HG03139 (cell line): ENCODE measurements around the gene ALDH1A2.
"Not testable (repeated sequence)": the region's sequence is repeated elsewhere in the genome, so short reads cannot be mapped to it uniquely, and the experiment has no call there.

Experiments
- ATAC-seq: cut with Tn5 transposase; IDR thresholded peaks from one replicate; pipeline ENCODE4 v1.9.1; 2021; ENCODE audit not compliant: unreplicated experiment

Gene ALDH1A2

DNA sequence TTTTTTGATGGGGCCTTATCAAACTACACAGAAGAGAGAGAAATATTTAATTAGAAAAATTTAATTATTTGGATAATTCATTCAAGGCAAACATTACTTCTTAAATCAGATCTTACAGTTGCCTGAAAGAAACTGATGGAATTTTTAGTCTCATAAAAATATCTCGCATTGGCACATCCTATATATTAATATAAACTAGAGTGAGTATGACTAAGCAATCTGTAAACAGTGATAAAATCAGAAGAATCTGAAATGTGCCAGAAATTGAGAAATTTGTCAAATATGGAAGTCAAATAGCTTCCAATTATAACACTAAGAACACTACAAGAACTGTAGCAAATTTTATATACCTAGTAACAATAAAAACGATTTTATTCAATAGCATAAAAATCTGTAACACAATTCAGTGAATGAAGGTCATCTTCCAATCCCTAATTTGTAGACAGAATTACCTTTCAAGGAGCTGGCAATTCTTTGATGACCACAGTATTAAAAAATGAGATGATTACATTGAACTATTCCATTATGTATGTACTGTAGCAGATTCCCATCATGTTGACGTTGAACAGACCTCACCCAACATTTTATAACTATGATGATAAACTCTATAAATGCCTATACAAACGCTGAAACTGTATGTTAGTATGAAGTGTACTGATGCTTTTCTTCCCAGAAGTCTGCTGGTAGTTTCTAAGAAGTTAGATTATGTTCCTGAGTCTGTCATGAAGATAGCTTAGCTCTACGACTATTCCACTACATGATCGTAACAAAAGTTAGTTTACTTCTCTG is 63.0 kb downstream of the ALDH1A2 start:
- ATAC-seq = no peak

GRCh38 chr15:57999699-58000098 is 65.8 kb downstream of the ALDH1A2 start:
- not testable (repeated sequence) for ATAC-seq

GRCh38 chr15:57996561-57996960 is 69.0 kb downstream of the ALDH1A2 start:
- no peak for ATAC-seq

GRCh38 chr15:57994221-57995049 is 71.1 kb downstream of the ALDH1A2 start:
- ATAC-seq = no peak

- no peak for ATAC-seq
Measured at GRCh38 chr15:57993409-57994145, 71.9 kb downstream of the ALDH1A2 start.

- no peak for ATAC-seq
Measured at GRCh38 chr15:57992761-57993355, 72.7 kb downstream of the ALDH1A2 start.

- ATAC-seq = no peak
Measured at GRCh38 chr15:57973534-57973933, 92.0 kb downstream of the ALDH1A2 start.

DNA sequence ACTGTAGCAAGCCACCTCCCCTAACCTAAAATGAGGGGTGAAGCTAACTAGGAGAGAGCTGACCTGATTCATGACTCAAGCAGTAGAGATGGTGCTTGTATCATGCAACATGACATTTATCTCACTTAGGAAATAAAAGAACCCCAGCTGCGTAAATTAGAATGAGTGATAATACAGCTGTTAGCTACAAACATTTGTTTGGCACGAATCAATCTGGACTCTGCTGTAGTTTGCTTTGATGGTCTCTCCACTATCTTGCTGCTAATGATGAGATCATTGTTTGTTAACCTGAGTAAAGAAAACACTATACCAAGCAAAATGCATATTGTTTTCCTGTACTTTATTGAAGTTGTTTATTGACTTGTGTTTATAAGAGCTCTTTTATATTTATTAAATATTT is 92.6 kb downstream of the ALDH1A2 start:
- ATAC-seq = no peak

DNA sequence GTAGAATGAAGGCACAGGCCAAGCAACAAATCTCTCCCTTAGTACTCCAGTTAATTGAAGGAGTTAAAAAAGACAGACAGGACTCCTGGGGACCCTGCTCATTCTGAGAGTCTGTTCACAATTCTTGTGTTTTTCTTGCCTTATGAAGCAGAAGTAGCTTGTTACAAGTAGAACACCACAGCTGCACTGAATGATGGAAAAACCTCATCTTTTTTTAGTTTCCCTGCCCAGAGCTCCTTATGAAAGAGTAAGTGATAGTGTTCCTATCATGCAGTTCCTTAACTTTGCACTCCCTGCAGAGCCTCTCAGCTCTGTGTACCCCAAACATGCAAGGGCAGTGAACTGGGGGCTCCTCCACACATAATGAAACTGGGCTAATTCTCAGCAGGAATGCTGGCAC is 95.5 kb downstream of the ALDH1A2 start:
- ATAC-seq = no peak

DNA sequence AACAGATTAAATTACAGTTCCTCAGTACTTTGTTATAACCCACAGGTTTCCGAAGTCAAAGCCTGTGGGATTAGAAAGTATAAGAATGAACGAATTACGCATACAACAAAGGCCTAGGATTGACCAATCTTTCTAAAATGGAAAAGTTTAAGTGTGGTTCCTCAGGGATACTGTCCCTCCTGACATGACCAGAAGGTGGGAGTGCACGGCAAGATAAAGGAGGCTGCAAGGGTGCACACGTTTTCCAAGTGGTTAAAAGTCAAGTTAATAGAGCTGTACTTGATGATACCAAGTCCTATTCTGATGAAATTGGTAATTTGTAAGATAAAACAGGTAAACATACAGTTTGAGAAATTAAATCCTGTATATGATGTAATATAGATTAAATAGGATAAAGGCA is 96.2 kb downstream of the ALDH1A2 start:
- no peak for ATAC-seq

- ATAC-seq = no peak
Measured at GRCh38 chr15:57962887-57963286, 102.6 kb downstream of the ALDH1A2 start.

DNA sequence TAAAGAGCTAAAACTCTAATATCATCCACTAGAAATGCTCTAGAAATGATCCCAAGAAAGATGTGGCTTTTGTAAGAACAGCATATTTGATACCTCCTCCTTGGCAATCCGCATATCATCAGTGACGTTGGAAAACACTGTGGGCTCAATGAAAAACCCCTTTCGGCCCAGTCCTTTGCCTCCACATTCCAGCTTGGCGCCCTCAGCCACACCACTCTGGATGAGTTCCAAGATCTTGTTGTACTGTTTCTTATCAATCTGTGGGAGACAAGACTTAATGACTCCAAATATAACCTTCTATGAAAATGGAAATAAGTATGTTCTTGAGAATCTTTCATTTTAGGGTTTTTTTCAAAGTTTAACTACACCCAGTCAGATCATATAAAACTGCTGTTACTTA is 103.6 kb downstream of the ALDH1A2 start:
- ATAC-seq = no peak

DNA sequence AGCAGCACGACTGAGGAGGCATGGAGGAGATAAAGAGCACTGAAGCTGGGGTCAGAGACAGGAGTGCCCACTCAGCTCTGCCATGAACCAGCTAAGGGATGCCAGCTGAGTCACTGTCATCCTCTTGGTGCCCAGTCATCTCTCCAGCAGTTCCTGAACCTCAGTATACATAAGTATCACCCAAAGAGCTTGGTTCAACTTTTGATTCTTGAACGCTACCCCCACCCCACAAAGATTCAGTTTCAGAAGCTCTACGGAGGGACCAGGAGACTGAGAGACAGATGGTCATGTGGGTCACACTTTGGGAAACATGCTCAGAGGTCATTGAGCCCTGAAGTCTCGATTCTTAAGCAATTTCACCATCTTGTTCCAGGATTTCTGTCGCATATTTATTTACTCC is 108.4 kb downstream of the ALDH1A2 start:
- no peak for ATAC-seq

- no peak for ATAC-seq
Measured at GRCh38 chr15:57953874-57954273, 111.6 kb downstream of the ALDH1A2 start.

DNA sequence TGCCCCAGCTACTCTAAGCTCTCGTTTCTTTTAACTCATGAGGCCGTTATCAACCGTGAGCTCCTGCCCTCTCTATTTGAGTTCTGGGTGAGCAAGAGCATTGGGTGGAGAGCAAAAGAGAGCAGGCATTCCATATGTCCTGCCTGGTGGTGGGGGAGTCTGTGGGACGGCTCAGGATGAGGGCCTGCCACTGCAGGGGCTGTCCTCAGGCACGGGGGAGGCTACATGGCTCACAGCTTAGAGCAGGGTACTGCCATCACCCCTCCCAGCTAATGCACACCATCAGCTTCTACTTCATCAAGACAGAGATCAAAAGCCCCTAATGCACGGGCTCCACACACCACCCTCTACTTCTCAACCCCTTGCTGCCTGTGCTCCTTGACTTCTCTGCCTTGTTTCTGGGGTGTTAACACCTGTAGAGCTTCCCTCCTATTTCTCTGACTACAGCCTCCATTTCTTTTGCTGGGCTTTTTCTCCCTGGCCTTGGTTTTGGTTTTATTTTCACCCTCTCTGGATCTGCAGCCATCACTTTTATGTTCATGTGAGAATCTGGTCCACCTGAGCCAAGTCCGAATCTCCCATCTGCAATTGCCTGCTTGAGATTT is 114.1 kb downstream of the ALDH1A2 start:
- ATAC-seq = no peak

DNA sequence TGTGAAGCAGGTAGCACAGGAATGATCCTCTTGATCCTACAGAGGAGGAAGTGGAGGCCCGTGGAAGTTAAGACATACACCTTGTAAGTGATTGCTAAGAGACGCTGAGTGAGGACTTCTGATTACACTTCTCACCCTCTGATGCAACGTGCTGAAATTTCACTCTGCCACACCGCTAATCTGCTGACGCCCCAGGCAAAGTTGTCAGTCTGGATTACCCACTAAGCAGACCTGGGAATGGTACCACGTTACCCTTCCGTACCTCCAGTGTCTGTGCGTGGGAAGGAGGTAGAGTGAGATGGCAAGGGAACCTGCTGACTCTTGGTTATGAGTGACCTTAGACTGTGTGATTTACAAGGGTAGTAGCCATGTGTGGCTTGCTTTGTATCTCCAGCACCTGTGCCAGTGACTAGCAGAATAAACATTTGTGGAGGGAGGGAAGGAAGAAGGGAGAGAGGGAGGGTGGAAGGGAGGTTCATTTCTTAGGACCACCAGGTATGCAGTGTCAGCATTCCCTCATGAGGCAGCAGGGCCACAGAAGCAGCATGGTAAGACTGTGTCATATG is 115.0 kb downstream of the ALDH1A2 start:
- ATAC-seq = no peak

- ATAC-seq = no peak
Measured at GRCh38 chr15:57949374-57949943, 116.1 kb downstream of the ALDH1A2 start.

DNA sequence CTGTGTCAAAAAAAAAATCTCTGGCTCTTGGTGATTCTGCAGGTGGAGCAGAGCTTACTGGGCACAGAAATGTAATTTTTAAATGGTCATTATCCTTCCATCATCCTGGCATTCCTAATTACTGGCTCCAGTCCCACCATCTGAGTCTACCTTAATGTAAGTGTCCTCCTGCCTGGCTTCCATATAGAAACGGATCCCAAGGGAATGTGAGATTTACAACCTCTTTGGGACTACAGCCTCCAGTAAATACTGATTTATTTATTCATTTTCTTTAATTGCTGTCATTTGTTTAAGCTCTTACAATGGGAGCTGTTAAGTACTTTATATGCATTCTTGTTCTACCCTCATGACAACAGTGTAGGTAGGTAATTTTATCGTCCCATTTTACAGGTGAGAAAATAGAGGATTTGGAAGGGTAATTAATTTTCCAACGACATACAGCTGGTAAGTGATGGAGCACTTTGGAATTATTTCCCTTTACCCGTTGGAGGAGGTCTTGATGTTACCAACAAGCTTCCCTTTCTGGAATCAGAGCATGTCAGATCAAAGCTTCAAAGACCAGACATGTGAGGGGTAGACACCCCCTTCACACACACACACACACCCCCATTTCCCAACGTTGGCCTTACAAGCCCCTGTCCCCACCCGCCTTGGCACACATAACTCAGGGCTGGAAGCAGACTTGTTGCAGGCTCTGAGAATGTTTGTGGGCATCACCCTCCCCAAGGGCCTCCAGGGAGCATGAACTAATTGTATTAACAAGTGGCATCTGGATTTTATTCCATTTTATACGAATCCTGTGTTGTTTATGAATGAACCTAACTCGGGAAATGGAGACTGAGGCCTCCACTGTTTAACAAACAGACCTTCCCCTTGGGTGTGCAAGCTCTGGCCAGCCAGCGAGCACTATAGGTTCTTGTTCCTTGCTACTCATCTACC is 116.9 kb downstream of the ALDH1A2 start:
- no peak for ATAC-seq

GRCh38 chr15:57947781-57948180 is 117.7 kb downstream of the ALDH1A2 start:
- ATAC-seq = no peak
